Activated CD4-positive, alpha-beta T cell treated with anti-CD3 and anti-CD28 coated beads, Interleukin-2, amount 50 U/mL, for 4 hours (primary cell): ENCODE data around the gene ZNF554.

ENCODE experiments used
- DNase-seq, 2 experiments: peaks; one replicate each; pipeline ENCODE4 v3.0.0-alpha.2; 2020

ZNF554 gene

DNA sequence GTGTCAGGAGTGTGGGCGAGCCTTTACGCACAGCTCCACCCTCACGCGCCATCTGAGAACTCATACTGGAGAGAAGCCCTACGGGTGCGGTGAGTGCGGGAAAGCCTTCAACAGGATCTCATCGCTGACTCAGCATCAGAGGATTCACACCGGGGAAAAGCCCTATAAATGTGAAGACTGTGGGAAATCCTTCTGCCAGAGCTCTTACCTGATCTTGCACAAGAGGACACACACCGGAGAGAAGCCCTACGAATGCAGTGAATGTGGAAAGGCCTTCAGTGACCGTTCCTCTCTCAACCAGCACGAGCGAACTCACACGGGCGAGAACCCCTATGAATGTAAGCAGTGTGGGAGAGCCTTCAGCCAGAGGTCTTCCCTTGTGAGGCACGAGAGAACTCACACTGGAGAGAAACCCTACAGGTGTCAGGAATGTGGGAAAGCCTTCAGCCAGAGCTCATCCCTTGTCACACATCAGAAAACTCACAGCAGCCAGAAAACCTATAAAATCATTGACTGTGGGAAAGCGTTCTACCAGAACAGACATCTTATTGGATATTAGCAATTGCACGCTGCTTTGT, 14.7 kb downstream of the ZNF554 start:
- DNase-seq, result no peak

DNA sequence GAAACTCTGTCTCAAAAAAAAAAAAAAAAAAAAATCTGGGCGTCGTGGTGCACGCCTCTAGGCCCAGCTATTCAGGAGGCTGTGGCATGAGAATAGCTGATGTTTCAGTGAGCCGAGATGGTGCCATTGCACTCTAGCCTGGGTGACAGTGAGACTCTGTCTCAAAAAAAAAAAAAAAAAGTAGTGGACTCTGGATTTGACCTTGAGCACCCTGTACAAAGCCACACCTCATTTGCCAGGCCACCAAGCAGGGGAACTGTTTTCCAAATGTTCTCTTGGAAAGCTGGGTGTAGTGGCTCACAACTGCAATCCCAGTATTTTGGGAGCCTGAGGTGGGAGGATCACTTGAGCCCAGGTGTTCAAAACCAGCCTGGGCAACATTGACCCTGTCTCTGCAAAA, 17.8 kb downstream of the ZNF554 start:
- no peak for DNase-seq

DNA sequence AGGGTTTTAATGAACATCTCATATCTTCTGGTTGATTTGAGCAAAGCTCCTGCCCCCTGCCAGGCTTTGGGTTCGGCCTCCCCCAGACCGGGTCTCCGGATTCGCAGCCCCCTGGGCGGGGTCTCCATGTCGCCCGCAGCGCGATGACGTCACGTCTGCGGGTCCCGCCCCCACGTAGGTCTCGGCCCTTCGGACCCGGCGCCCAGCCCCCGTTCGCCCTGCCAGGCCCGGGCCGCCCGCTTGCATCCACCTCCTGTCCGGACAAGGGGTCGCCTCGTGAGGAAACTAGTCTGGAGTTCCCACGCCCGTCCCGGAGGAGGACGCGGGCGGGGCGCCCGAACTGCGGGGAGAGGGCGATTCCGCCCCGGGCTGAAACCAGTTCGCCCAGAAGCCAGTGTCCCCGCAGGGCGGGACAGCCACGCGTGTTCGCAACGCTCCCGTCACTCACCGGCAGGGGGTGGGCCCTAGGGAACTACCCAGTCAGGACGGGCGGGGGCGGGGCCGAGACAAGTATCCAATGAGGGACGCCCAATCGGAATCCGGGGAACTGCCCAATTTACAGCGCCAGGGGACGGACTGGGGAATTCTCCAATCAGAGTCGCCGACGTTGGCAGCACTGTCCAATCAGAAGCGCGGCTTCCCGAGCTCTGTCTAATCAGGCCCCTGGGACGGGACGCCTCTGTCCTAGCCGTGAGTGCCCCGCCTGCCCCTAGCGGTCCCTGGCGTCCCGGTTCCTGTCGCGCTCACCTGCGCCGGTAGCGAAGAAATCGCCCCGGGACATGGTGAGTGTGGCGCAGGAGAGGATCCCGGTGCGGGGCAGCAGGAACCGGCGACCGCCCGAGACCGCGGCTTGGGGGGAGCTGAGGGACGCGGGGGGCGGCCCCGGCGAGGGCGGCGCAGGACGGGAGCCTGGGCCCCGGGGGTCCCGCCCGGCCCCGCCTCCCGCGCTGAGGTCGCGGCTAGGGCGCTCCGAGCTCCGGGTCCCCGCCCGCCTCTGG, 21.4 kb downstream of the ZNF554 start, which contains the start of gene ZNF555:
TSS of gene ZNF555 (plus strand) at position 682 of the 998 bp plus-strand sequence. CDS start at position 780, 98 bp downstream.
- peak; percentile 99 for DNase-seq

DNA sequence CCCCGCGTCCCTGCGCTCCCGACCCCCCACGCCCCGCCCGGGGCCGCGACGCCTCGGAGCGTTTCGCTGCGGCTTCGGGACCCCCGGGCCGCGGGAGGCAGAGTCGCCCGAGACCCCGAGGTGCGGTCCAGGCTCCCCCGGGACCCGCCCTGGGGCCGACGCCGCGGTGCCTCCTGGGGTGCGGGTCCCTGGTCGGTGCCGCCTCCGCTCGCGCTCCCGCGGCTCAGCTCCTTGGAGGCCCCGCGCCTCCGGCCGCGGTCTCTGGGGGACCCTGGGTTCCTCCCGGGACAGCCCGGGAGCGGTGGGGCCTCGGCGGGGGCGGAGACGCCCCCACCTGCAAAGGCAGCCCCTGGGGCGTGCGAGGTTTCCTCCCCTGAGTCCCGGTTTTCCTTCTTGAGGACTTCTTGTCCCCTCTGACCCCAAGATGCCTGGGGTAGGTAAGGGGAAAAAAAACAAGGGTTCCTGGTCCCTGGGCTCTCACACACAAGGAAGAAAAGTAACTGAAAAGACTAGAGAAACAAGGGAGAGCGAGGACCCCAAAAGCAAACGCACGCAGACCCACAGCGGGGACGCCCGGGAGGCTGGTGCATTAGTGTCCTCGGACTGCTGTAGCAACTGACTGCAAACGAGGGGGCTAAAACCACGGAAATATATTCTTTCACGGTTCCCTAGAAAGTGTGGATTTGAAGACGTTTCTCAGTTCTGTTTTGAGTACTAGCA, 22.3 kb downstream of the ZNF554 start:
- no peak for DNase-seq

DNA sequence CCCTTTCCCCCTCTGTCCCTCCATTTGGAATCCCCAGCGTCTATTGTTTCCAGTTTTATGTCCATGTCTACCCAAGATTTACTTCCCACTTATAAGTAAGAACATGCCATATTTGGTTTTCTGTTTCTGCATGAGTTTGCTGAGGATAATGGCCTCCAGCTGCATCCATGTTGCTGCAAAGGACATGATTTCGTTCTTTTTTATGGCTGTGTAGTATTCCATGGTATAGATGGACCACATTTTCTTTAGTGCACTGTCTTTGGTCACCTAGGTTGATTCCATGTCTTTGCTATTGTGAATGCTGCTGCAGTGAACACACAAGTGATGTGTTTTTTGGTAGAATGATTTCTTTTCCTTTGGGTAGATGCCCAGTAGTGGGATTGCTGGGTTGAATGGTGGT, 25.4 kb downstream of the ZNF554 start:
- DNase-seq, result no peak

DNA sequence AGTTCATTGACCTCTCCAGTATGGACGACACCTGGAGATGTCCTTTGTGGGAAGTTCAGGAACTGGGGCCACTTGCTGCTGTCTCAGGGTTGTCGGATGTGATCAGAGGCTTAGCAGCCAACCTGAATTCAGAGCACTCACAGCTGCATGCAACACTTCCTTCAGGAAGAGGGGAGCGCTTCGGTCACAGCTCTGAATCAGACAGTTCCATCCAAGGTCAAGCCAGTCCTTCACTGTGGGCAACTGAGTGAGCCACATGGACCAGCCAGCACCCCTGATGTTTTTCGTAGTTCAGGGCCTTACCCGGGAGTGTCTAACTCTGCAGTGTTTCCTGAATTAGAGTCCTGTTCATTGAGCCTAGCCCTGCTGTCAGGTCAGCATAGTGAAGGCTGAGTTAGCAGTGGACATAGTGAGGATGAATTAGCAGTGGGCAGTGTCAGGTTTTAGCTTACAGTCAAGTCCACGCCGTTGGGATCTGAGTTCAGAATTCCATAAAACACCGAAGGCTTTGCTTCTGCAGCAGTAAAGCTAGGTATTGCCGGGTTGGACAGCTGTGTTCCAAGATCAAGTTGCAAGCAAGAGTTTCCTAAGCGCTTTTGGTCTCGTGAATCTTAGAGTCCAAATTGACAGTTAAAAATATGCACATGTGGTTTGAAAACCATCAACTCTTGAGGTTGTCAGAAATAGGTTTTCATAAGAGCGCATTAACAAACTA, 26.7 kb downstream of the ZNF554 start:
- no peak for DNase-seq

DNA sequence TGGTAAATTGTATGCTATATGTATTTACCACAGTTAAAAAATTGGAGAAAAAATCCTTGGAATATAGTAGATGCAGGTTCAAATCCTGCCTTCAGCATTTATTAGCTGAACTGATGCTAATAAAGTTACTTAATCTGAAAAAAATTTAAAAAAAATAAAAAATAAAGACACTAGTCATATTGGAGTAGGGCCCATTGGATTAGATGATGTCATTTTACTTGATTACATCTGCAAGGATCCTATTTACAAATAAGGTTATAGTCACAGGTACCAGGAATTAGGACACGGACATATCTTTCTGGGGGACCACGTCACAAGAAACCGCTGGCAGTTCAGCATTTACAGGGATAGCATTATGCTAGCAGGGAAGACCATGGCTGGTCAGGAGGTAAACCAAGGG, 27.8 kb downstream of the ZNF554 start:
- DNase-seq, result no peak

DNA sequence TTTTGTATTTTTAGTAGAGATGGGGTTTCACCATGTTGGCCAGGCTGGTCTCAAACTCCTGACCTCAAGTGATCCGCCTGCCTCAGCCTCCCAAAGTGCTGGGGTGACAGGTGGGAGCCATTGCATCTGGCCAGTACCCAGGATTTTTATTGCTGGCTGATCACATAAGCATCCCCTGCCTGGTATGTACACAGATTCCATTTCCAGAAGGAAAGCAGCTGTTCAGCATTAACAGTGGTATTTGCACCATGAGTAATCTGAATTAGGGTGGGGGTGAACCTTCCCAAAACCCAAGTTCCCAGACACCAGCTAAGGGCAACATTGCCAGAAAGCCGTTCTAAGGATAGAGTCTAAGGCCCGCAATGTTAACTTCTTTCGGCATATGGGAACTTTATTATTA, 28.9 kb downstream of the ZNF554 start:
- DNase-seq, result no peak

DNA sequence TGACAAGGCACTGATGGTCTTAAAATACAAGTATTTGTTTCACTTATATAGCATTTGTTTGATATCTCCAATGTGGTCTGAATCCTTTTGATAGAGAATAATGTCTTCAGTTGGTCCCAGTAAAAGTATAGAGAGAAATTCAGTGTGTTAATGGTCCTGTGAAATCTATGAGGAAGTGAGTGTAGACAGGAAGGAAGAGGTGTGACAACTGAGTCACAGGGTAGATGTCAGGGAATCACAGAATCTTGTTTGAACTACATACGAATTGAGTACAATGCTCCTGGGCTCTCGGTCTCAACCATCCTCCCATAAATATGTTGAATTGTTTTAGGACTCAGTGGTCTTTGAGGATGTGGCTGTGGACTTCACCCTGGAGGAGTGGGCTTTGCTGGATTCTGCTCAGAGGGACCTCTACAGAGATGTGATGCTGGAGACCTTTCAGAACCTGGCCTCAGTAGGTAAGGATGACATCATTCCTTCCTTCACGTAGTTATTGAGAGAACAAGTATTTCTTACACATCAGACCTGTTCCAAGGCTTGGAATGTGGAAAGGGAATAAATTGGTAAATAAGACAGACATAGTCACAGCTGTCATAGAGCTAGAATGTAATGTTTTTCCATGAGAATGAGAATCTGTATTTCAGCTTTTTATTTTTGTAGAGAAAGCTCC, 30.7 kb downstream of the ZNF554 start:
- DNase-seq, result no peak

DNA sequence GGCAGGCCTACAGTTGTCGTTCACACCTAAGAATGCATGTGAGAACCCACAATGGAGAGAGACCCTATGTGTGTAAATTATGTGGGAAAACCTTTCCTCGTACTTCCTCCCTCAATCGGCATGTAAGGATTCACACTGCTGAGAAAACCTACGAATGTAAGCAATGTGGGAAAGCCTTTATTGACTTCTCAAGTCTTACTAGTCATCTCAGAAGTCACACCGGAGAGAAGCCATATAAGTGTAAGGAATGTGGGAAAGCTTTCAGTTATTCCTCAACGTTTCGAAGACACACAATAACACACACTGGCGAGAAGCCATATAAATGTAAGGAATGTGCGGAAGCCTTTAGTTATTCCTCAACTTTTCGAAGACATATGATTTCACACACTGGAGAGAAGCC, 32.9 kb downstream of the ZNF554 start:
- DNase-seq, result no peak

DNA sequence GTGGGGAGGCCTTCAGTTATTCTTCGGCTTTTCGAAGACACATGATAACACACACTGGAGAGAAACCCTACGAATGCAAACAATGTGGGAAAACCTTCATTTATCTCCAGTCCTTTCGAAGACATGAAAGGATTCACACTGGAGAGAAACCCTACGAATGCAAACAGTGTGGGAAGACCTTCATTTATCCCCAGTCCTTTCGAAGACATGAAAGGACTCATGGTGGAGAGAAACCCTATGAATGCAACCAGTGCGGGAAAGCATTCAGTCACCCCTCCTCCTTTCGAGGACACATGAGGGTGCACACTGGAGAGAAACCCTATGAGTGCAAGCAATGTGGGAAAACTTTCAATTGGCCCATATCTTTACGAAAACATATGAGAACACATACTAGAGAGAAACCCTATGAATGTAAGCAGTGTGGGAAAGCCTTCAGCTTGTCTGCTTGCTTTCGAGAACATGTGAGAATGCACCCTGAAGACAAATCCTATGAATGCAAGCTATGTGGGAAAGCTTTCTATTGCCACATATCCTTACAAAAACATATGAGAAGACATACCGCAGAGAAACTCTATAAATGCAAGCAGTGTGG, 33.4 kb downstream of the ZNF554 start:
- DNase-seq, result no peak

DNA sequence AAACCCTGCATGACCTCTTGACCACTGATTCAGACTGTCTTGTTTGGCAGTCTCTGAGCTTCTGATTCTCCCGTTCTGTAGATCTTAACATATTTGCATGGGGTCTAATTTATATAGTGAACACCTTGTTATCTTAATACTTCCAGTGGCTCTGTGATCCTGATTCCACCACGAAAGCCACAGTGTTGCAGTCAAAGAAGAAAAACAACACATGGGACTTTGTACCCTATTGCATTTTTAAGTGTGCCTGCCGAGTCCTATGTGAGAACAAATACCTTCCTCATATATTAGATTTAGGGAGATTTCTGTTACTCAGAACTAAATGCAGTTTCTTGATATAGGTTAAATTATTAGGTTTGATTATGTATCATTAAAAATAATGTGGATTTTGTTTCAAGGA, 35.2 kb downstream of the ZNF554 start:
- no peak for DNase-seq

DNA sequence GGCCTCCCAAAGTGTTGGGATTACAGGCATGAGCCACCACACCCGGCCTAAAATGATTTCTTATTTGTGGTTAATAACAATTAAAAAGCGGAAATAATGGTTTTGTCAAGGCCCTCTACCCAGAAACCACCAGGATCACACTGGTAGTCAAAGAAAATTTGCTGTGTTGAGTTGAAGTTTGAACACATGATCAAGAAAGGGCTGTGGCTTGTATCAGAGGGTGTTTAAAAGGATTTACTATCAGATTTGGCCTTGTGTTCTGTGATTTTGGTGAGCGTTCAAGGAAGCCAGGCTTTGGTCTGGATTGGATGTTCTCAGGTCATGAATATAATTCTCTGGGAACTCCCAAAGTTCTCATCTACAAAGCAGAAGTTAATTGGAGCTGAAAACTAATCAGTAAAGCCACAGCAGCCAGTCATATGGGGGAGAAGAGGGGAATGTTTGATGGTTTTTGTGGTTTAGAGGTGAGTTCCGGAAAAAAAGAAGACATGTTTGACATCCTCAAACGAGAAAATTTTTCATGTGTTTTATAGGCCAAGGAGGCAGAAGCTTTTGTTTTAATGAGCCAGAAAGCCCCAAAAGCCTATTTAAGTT, 36.9 kb downstream of the ZNF554 start:
- no peak for DNase-seq

DNA sequence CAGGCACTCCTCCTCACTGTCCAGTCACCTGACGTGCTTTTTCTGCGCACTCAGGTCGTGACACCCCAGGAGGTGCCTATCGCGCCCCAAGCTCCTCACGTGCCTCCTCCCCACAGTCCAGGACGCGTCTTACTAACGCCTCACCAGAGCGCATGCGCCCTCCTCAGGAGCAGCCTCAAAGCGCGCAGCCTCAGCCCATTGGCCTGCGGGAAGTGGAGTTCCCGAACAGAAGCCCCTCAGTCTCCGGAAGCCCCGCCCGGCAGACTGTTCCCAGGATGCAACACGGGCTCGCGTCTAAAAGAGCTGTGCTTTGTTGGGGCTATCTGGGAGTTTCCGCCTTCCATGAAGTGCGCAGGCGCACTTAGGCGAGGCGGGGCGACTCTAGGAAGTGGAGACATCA, 39.2 kb downstream of the ZNF554 start:
- no peak for DNase-seq

DNA sequence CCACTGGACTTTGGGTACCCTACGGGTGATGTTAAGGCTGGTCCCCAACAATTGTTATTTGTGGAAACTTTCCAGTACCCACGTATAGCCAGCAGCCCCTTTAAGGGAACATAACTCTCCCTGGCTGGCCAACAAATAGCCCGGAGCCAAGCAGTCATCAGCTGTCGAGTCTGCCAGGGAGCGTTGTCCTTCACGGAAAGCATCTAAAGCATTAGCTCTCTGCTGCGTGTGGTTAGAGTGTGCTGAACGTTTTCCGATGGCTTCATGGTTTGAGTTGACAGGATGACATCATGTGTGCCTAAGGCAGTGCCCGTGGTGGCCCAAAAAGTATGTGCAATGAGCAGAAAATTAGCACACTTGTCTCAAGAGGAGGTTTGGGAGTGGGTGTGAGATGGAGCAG, 44.1 kb downstream of the ZNF554 start:
- DNase-seq, result no peak

DNA sequence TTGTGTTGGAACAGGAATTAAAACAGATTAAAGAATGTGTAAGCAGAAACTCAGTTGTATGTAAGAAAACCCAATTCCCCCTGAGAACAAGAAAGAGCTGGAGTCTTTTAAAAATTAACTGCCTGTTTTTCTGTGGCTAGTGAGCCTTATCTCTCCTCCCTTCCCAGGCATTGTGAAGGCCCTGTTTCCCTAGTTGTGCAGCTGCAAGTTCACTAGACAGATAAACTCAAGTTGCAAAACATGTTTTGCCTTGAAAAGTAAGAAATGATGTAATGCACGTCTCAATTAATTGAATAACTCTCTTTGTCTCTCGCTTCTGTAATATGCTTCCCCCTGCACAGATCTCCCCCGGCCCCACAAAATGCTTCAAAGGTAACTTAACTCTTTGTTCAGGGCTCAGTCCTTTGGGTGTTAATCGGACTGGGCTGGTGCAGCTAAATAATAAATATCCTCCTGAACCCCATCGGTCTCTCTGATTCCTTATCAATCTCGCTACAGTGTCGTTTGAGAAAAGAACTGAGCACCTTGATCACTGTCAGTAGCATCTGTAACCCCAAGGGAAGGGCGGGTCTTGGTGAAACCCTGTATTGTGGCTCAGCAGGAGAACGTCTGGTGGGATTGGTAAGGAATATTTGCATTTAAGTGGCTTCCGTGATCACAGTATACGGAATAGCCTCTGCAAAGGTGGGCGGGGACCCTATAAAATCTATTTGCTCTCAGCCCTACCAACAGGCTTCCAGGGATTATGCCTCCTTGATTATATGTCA, 45.8 kb downstream of the ZNF554 start:
- DNase-seq, result no peak

DNA sequence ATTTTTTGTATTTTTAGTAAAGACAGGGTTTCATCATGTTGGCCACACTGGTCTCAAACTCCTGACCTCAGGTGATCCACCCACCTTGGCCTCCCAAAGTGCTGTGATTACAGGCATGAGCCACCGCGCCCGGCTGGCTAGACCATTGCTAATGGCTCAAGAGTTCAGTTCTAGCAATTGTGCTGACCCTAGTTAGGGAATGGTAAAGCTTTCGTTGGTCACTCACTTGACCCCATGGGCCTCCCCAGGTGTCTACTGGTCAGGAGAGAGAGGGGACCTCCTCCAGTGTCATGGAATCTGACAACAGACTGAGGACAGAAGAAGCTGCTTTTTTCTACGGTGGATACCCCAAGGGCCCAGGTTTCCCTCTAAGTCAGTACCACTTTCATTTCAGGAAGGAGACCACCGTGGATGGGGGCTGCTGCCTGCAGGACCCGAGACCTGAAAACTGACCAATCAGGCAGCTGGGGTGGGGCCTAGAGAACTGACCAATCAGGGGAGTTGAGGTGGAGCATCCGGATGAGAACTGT, 46.9 kb downstream of the ZNF554 start:
- DNase-seq, result no peak

DNA sequence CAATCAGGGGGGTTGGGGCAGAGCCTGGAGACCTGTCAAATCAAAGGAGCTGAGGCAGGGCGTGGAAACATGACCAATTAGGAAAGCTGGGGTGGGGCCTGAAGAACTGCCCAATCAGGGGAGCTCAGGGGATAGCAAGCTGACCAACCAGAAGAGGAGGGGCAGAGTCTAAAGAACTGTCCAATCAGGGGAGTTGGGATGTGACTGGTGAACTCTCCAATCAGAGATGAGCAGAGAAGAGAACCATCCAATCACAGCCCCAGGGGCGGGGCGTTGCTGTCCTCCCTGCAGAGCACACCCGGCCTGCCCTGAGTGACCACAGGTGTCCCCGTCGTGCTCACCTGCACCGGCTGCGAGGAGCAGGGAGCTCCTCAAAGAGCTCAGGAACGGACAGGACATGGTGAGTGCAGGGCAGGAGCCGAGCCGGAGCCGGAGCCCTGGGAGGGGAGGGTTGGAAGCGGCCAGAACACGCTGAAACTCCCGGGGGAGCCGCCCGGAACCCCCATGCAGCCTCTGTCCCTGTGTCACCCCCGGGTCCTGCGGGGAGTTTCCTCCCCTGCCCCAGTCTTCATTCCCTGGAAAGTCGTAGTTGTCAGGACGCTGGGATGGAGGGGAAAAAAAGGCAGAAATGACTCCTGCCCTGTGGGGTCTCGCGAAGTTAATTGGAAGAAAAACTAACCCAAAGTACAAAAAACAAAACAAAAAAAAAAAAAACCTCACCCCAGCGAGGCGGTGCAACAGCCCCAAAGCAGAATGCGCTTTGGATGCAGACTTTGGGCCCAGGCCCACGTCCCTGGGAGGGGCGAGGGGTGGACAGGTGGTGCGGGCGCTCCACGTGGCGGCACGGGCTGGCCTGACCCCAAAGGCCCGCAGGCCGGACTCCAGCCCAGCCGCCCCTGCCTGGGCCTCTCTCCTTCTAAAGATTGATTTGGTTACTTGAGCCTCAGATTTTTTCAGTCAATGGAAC, 47.6 kb downstream of the ZNF554 start, which contains the start of gene ZNF556:
TSS of gene ZNF556 (plus strand) at position 311 of the 967 bp plus-strand sequence. CDS start at position 398, 87 bp downstream.
- no peak for DNase-seq

DNA sequence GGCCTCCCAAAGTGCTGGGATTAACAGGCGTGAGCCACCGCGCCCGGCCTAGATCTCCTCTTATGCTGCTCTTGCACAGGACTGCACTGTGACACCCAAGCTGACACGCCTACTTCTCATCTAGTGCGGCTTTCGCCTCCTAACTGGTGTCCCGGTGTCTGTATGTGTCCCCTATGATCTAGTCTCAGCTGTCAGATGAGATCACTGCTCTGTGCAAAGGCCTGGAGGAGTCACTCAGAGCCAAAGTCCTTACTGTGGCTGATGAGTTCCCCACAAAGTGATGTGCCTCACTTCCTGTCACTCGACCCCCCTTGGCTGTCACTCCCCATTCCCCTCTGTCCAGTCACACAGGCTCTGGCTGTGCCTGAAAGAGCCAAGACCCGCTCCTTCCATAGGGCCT, 50.0 kb downstream of the ZNF554 start:
- no peak for DNase-seq
